ENCODE results near the gene UBTD1.
A peak's percentile ranks its signal among the peaks of the same experiment; 100 is the strongest.
"Not testable (repeated sequence)": the region's sequence is repeated elsewhere in the genome, so short reads cannot be mapped to it uniquely, and the experiment has no call there.

Gene UBTD1

DNA sequence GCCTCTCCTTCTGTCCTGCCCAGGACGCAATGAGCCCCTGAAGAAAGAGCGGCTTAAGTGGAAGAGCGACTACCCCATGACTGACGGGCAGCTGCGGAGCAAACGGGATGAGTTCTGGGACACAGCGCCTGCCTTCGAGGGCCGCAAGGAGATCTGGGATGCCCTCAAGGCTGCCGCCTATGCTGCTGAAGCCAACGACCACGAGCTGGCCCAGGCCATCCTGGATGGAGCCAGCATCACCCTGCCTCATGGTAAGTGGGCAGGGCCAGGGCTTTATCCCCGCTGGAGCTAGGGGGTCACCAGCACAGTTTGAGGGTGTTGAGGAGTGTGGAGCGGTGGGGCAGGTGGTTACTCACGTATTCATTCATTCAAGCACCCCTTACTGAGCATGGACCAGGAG is 69.2 kb downstream of the UBTD1 start:
- DNase-seq = no peak

- DNase-seq = no peak
These were observed 71.5 kb downstream of the UBTD1 start for GRCh38 chr10:97570146-97570788.

DNA sequence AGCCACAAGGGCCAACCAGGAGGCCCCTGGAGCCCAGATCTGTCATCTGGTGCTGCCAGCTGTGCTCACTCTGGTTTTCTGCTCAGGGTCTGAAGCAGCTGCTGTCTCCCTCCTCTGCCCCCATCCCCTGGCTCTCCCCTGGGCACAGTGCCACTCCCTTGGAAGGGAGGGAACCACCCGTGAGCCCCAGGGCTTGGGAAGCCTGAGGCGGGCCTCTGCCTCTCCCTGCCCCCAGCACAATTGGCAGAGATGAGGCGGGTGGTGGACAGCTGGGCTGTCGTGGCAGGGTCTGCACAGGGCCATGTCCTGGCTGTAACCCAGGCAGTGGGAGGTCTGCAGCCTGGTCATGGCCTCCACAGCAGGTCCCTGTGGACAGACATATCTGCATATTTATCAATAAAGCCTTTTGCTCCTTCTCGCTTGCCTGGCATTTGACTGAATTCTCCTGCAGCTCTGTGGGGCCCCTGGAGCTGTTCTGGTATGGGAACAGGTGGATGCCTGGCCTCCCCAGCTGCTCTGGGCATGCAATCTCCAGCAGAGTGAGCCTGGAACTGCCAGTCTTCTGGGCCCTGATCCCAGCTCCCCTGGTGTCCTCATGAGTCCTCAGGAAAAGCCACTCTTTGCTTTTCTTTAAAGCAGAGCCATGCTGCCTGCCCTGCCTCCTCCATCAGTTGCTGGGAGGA is 72.2 kb downstream of the UBTD1 start:
- DNase-seq = no peak

DNA sequence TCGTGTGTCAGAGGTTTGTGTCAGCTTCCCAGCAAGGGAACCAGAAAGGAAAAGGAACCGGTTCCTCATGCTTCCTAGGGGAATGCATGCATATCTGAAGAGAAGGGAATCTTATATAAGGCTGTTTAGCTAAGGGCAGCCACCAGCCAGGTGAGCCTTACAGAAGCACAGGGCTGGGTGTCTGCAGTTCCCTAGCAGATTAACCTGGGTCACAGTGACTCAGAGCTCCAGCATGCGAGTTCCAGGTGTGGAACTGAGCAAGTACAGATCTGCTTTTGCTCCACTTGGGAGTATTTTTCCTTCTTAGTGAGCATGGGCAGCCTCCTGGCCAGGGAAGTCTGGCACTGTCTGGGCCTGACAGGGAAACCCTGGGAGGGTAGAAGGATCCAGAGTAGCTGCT is 72.9 kb downstream of the UBTD1 start:
- DNase-seq = no peak

GRCh38 chr10:97572214-97572989 is 73.7 kb downstream of the UBTD1 start, which contains the start of gene ANKRD2:
TSS of gene ANKRD2 (plus strand) at chr10:97572779. CDS start at chr10:97572789, 10 bp downstream.
- peak; percentile 64 to 68 for DNase-seq

DNA sequence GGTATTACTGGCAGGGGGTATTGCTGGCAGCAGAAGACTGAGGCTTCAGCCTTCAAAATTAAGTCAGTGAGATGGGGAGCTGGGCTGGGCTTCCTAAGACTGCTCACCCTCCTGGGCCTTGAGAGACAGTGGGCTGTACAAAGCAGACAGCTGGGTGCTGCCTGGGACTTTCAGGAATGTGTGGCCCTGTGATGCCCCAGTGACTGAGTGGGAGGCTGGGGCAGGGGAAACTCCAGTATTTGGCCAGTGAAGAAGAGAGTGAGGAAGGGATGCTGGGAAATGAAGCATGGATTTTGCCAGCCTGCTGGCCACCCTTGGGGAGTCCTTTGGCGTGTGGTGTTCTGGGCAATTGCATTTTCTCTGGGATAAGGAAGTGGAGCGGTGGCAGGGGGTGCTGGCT is 74.3 kb downstream of the UBTD1 start:
- no peak for DNase-seq

DNA sequence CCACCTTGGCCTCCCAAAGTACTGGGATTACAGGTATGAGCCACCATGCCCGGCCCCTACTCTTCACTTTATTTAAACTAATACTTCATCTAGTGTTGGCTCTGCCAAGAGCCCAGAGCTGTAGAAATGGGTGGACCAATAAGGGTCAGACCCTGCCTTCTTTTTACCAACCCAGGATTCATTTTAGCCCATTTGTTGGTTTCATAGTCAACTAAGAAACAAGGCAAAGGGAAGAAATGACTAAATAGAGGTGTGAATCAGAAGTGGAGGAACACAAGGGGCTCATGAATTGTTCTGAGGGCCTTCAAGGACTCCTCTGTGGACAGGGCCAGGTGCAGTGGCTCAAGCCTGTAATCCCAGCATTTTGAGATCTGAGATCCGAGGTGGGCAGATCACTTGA is 74.9 kb downstream of the UBTD1 start:
- DNase-seq = no peak

- no peak for DNase-seq
These were observed 75.8 kb downstream of the UBTD1 start for GRCh38 chr10:97574374-97575126.

DNA sequence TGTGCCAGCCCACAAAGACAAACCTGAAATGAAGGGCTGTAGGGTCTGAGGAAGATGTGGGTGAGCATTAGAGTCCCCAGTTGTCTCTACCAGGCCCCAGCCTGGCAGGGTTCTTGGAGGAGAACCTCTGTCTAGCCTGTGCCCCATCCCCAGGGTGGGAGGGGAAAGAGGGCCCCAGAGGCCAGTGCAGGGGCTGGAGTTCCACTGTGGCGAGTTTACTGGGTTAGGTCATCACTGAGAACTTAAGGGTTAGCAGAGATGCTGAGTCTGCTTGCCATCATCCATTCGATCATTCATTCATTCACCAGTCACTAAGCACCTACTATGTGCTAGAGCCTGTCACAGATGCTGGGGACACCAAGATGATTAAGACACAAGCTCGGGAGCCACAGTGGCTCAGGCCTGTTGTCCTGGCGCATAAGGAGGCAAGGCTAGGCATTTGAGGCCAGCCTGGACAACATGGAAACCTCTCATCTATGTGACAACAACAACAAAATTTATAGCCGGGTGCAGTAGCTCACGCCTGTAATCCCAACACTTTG is 76.5 kb downstream of the UBTD1 start:
- DNase-seq = no peak

GRCh38 chr10:97576487-97576886 is 77.8 kb downstream of the UBTD1 start:
- DNase-seq = not testable (repeated sequence)

DNA sequence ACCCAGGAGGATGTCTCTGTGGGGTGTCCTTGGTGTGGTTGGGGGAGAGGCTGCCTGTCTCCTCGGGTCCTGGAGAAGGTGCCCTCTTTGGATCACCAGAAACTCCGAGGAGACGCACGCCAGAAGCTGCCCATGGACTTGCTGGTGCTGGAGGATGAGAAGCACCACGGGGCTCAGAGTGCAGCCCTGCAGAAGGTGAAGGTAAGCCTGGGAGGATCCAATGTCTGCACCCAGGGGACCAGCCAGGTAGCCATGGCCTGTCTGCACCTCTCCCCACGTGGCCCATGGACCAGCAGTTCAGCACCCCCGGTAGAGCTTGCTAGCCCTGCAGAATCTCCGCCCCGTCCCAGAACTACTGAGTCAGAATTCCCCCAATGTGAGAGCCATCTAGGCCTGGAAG is 79.0 kb downstream of the UBTD1 start:
- DNase-seq = no peak

- DNase-seq = no peak
These were observed 79.6 kb downstream of the UBTD1 start for GRCh38 chr10:97578171-97578844.

GRCh38 chr10:97580421-97581367 is 82.0 kb downstream of the UBTD1 start:
- DNase-seq = no peak

DNA sequence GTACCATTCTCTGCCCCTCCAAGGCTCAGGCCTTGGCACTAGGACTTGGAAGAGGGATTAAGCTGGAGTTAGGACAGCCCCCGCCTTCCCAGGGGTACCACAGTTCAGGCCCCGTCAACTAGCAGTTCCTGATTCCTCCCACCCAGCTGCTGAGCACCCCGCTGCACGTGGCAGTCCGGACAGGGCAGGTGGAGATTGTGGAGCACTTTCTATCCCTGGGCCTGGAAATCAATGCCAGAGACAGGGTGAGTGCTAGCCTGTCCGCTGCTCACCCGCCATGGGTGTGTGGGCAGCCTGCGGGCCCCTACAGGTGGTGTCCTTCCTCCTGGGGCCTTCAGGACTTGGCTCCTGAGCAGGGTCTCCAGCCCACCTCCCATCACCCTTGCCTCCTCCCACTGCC is 83.4 kb downstream of the UBTD1 start:
- DNase-seq = no peak

DNA sequence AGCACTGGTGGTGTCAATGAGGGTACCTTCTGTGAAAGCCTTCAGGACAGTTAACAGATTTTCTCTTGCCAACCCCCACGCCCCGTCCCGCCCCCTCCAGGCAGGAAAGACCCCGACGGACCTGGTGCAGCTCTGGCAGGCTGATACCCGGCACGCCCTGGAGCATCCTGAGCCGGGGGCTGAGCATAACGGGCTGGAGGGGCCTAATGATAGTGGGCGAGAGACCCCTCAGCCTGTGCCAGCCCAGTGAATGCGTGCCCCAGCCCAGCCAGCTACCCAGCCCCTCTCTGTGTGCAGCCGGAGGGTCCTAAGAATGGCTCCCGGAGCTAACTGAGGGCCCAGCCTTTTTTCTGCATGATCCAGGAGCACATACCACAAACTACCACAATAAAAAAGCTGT is 84.8 kb downstream of the UBTD1 start:
- DNase-seq = no peak

- DNase-seq = no peak
These were observed 85.5 kb downstream of the UBTD1 start, which contains the start of gene HOGA1 for GRCh38 chr10:97584060-97584797. TSS of gene HOGA1 (plus strand) at chr10:97584389. CDS start at chr10:97584704, 315 bp downstream.

GRCh38 chr10:97584798-97585438 is 86.2 kb downstream of the UBTD1 start:
- DNase-seq = no peak

GRCh38 chr10:97585439-97585811 is 86.7 kb downstream of the UBTD1 start:
- no peak for DNase-seq

- DNase-seq = no peak
These were observed 88.5 kb downstream of the UBTD1 start for GRCh38 chr10:97587183-97587582.

DNA sequence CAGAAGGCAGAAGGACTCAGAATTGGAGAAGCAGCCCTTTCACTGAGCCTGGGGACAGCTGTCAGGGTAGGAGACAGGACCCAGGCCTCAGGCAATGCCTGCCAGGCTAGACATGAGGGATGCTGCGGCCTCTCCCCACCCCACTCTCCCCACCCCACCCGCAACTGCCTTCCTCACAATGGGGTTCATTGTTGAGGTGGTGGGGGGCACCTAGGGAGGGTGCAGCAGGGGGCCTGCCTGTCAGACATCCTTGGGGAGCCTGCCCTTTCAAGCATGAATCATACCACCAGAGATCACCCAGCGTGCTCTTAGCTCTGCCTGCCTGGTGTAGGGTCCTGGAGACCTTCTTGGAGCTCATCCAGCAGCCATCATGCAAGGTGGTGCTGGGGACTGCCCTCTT is 90.8 kb downstream of the UBTD1 start, which contains the start of gene C10orf62:
Gene C10orf62 (plus strand): TSS at position 243 of the 400 bp plus-strand sequence. CDS start 177 bp downstream, outside the sequence.
- no peak for DNase-seq

All from activated CD4-positive, alpha-beta T cell treated with anti-CD3 and anti-CD28 coated beads, Interleukin-2, amount 50 U/mL, for 48 hours (primary cell).